Activated naive CD4-positive, alpha-beta T cell treated with anti-CD3 and anti-CD28 coated beads for 36 hours (primary cell): ENCODE data around the gene MYO1D. TPM values are rescaled to one million over a fixed set of nuclear protein-coding genes. Genes with fewer than 3 reads are reported as not detected.

ENCODE experiments used
- CTCF ChIA-PET: fragments of 350-600 bp; sonication (Branson Sonifier 250); formaldehyde crosslinking; loops from one replicate; lab custom pipeline; 2021; ENCODE audit warnings: antibody characterized with exemption; lab: Charles Lee
- DNase-seq: peaks from one replicate; pipeline ENCODE4 v3.0.0-alpha.2; 2020
- H3K27ac Mint-ChIP-seq: one replicate; pipeline ENCODE4 v1.8.0; 2021; ENCODE audit warnings: mild to moderate bottlenecking, mixed read lengths
- H3K27me3 Mint-ChIP-seq: one replicate; pipeline ENCODE4 v1.8.0; 2021; ENCODE audit warnings: low read depth, mixed read lengths
- H3K36me3 Mint-ChIP-seq: one replicate; pipeline ENCODE4 v1.8.0; 2021; ENCODE audit warnings: low read depth, mixed read lengths
- H3K4me1 Mint-ChIP-seq: one replicate; pipeline ENCODE4 v1.8.0; 2021; ENCODE audit warnings: low read depth, mixed read lengths
- H3K4me3 Mint-ChIP-seq: one replicate; pipeline ENCODE4 v1.8.0; 2021; ENCODE audit warnings: mild to moderate bottlenecking, moderate library complexity, mixed read lengths
- H3K9me3 Mint-ChIP-seq: one replicate; pipeline ENCODE4 v1.8.0; 2021; ENCODE audit warnings: mixed read lengths
- intact Hi-C: fragments of 100-400 bp; cut with micrococcal nuclease; formaldehyde crosslinking; loops from one replicate; pipeline ENCODE4 v1.15.1; 2023
- total RNA-seq, 2 experiments: library from RNA; stranded (reverse); gene quantifications; one replicate each; pipeline ENCODE4 v1.2.3, GENCODE V29; 2021

Gene MYO1D
- total RNA-seq, 2 experiments from 2014 or later: 6.7 to 8.3 TPM

DNA sequence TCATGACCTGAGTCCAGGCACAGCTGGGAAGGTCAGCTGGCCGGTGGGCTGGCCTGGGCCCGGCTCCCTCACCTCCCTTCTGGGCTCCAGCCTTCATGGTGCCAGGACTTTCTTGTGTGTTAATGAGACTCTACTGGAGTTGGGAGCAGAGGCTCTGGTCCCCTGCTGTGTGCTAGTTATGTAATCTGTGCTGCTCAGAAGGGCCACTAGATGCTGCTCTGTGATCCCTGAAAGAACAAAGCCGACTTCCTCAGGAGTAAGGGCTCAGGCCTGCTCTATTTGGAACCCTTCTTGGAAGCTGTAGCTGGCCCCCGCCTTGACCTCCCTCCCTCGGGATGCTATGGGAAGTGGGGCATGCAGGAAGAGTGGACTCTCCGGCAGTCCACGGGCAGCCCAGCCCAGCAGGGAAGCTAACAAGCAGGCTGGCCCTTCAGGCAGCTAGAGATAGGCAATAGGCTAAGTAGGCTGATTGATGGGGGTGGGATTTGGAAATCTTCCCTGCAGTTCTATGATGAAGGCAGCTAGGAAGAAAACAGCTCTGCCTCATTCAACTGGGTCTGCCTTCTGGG lies 393.4 kb downstream of the MYO1D start:
- Mint-ChIP-seq H3K4me1 (peaks cover 24% of the 10 kb centered on the region), H3K36me3 (peaks cover 31% of the 10 kb centered on the region), H3K27me3 (no peaks in the 10 kb centered on the region), H3K27ac (peak overlapping the region; percentile 80), H3K9me3 (no peaks in the 10 kb centered on the region), H3K4me3 (no peak overlapping the region)
- DNase-seq: peak; percentile 61
- CTCF ChIA-PET: interaction anchor here (0.5 to 5.2 kb wide), 29 partner anchors 11 to 445 kb away, joined by 3 to 48 read pairs (median 4); partner anchors contain the start of genes MYO1D and PSMD11
- intact Hi-C loops: loop anchor here (1.0 to 5.0 kb wide), 6 partner anchors 21 to 393 kb away; partner anchors contain the start of gene MYO1D

DNA sequence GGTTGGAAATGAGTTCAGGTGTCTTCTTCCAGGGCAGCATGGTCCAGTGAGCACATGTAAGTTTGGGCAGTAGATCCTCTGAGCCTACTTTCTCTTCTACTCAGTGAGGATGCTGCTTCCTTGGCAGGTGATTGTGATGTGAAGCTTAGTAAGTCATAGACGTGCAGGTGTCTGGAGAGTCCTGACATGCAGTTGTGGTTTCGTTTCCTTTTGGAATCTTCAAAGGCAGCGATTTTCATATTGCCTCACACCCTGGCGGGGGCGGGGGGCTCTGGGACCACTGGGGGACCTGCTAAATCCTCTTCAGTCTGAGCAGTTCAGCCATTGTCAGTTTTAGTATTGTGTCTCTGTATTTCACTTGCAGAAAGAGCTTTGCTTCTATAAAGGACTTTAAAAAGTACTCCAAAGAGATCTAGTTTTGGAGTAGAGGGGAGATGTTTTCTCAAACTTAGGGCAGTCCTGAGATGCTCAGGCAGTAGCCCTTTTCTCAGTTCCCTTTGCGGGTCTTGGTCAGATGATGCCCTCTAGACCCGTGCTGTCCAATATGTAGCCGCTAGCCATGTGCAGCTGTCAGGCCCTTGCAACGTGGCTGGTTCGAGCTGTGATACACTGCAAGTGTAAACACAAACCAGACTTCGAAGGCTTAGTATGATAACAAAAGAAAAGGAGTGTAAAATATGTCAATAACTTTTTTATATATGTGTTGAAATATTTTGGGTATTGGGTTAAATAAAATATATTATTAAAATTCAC lies 394.2 kb downstream of the MYO1D start:
- peaks cover 24% of the 10 kb centered on the region for H3K36me3 Mint-ChIP-seq
- CTCF ChIA-PET: interaction anchor here (0.5 to 5.2 kb wide), 12 partner anchors 15 to 274 kb away, joined by 3 to 48 read pairs (median 4); partner anchors contain the start of gene PSMD11
- H3K4me1 Mint-ChIP-seq: peaks cover 19% of the 10 kb centered on the region
- intact Hi-C loops: loop anchor here (1.0 to 5.0 kb wide), 6 partner anchors 20 to 394 kb away; partner anchors contain the start of gene MYO1D
- H3K4me3 Mint-ChIP-seq: no peak overlapping the region
- no peak for DNase-seq
- peak overlapping the region; percentile 87 for H3K27ac Mint-ChIP-seq
- no peaks in the 10 kb centered on the region for H3K27me3 Mint-ChIP-seq
- no peaks in the 10 kb centered on the region for H3K9me3 Mint-ChIP-seq

DNA sequence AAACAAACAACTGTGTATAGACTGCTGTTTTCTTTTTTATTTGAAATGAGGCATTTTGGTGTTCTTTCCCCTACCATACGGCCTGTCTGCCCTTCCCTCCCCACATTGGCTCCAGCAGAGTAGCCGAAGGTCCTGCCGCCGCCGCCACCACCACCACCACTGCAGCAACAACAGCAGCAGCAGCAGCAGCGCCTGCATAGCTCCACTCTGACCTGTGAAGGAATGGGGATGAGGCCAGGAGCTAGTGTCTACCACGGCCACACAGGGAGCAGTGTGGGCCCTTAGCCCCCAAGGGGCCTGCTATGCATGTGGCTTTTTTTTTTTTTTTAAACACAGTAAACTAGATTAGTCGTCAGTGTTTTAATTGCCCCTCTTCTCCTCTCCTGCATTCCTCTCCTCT lies 395.7 kb downstream of the MYO1D start:
- DNase-seq: no peak
- Mint-ChIP-seq H3K27ac (peak overlapping the region; percentile 87), H3K4me1 (peaks cover 16% of the 10 kb centered on the region), H3K4me3 (no peak overlapping the region), H3K27me3 (no peaks in the 10 kb centered on the region), H3K36me3 (peaks cover 31% of the 10 kb centered on the region), H3K9me3 (no peaks in the 10 kb centered on the region)
- CTCF ChIA-PET: interaction anchor here (0.7 to 5.2 kb wide), 4 partner anchors 11 to 178 kb away, joined by 3 to 48 read pairs (median 6); no protein-coding TSS in a partner anchor
- intact Hi-C loops: loop anchor here (5.0 kb wide), 1 partner anchor 291 kb away; no protein-coding TSS in a partner anchor

DNA sequence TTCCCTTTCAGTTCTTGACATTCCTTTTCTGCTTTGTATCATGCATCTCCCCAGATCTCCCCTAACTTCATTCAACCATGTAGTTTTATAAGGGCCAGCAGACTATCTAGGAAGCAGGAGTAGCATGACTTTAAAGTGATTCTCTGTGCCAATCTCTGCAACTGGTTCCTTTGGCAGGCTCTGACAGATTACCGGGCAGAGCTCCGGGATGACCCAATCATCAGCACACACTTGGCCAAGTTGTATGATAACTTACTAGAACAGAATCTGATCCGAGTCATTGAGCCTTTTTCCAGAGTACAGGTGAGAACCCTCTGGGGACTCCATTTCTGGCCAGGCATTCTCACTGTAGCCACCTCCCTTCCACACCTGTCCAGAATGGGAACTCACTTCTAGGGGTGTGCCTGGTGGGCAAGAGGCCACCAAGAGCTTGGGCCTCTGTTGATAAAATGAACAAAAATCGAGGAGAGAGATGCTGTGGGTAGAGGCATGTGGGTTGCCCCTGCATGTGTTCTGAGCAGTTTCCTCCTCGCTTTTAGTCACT lies 397.8 kb downstream of the MYO1D start:
- no peaks in the 10 kb centered on the region for H3K9me3 Mint-ChIP-seq
- H3K4me3 Mint-ChIP-seq: no peak overlapping the region
- peaks cover 44% of the 10 kb centered on the region for H3K36me3 Mint-ChIP-seq
- H3K27ac Mint-ChIP-seq: peak overlapping the region; percentile 57
- peaks cover 14% of the 10 kb centered on the region for H3K4me1 Mint-ChIP-seq
- CTCF ChIA-PET: interaction anchor here (0.8 to 1.4 kb wide), 4 partner anchors 11 to 275 kb away, joined by 3 to 6 read pairs (median 5); no protein-coding TSS in a partner anchor
- intact Hi-C loops: no loop called here
- no peaks in the 10 kb centered on the region for H3K27me3 Mint-ChIP-seq
- DNase-seq: no peak

DNA sequence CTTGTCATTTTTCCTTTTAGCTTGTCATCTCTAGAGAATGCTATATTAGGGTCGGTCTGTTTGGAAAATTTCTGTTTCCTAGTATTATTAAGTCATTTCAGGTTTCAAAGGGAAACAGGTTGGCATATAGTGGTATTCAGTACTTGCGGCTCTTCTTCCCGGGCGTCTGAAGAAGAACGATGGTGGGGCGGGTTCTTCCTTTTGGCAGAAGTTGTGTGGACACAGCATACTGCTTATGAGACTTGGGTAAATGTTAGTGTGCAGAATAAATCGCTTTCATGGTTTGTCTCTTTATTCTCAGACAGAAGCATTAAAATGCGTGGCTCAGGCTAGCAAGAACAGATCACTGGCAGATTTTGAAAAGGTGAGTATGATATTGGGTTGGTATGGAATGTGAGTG lies 399.7 kb downstream of the MYO1D start:
- DNase-seq: no peak
- peaks cover 7% of the 10 kb centered on the region for H3K4me1 Mint-ChIP-seq
- H3K27me3 Mint-ChIP-seq: no peaks in the 10 kb centered on the region
- CTCF ChIA-PET: no interaction called here
- H3K4me3 Mint-ChIP-seq: no peak overlapping the region
- intact Hi-C loops: no loop called here
- peak overlapping the region; percentile 48 for H3K27ac Mint-ChIP-seq
- no peaks in the 10 kb centered on the region for H3K9me3 Mint-ChIP-seq
- H3K36me3 Mint-ChIP-seq: peaks cover 51% of the 10 kb centered on the region

DNA sequence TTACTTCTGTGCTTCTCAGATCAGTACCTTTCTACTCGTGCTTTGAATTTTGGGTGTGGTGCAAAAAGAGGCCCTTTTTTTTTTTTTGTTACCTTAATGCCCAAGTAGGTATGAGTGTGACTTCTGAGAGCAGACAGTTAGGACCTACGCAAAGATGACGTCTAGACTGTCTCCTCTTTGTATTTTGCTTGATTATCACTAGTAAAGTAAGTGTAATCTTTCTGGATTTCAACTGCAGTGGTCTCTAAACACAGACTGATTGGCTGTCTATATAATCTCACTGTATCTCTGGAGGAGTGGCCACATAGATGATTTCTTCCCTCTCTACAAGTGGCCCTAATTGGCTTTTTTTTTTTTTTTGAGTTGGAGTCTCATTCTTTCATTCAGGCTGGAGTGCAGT lies 401.7 kb downstream of the MYO1D start:
- CTCF ChIA-PET: interaction anchor here (0.6 to 1.6 kb wide), 2 partner anchors 13 to 226 kb away, joined by 3 to 6 read pairs; no protein-coding TSS in a partner anchor
- Mint-ChIP-seq H3K36me3 (peaks cover 56% of the 10 kb centered on the region), H3K9me3 (no peaks in the 10 kb centered on the region), H3K4me3 (no peak overlapping the region), H3K4me1 (peaks cover 7% of the 10 kb centered on the region), H3K27me3 (no peaks in the 10 kb centered on the region), H3K27ac (no peak overlapping the region)
- DNase-seq: no peak
- intact Hi-C loops: no loop called here

DNA sequence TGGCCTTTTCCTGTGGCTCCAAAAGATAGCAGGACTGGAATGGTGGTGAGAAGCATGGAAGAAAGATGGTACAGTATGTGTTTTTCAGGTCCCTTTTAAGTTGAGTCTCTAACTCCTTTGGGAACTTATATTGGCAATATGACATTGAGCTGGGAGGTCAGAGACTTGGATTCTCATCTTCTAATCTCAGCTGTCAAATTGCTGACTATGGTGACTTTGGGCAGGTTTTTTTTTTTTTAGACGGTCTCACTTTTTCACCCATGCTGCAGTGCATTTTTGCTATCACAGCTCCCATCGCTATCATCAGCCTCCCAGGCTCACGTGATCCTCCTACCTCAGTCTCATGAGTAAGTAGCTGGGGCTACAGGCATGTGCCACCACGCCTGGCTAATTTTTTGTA lies 405.3 kb downstream of the MYO1D start:
- Mint-ChIP-seq H3K36me3 (peaks cover 59% of the 10 kb centered on the region), H3K4me3 (no peak overlapping the region), H3K9me3 (no peaks in the 10 kb centered on the region), H3K27me3 (no peaks in the 10 kb centered on the region), H3K4me1 (peaks cover 9% of the 10 kb centered on the region), H3K27ac (no peak overlapping the region)
- DNase-seq: no peak
- CTCF ChIA-PET: interaction anchor here (0.7 to 5.2 kb wide), 2 partner anchors 9 to 11 kb away, joined by 3 to 45 read pairs; no protein-coding TSS in a partner anchor
- intact Hi-C loops: no loop called here

DNA sequence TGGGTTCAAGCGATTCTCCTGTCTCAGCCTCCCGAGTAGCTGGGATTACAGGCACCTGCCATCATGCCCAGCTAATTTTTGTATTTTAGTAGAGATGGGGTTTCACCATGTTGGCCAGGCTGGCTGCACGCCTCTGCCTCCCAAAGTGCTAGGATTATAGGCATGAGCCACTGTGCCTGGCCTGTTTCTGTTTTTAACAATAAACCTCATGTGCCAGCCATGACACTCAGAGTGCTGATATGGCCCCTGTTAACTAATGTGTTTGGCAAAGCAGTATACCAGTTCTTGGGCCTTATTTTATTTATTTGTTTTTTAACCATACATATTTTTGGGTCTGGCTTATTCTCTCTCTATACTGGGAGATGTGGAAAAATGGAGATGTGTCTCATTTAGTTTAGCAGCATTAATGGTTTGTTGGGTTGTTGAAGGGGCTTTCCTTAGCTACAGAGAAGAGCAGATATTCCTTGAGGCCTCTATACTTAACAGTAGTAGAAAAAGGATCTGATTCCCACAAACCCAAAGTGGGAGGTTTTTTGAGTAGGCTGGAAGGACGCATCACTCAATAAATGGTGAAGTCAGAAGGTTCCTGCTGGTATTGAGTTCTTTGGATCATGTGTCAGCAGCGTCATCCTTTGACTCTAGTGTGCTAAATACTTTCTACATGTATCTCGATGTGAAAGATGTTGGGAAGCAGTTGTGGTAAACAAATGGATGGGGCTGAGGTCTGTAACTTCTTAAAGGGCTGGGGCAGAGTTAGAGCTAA lies 406.3 kb downstream of the MYO1D start:
- H3K4me3 Mint-ChIP-seq: no peak overlapping the region
- intact Hi-C loops: no loop called here
- no peaks in the 10 kb centered on the region for H3K9me3 Mint-ChIP-seq
- no peak for DNase-seq
- CTCF ChIA-PET: interaction anchor here (0.7 to 5.2 kb wide), 4 partner anchors 8 to 283 kb away, joined by 3 to 45 read pairs (median 4); no protein-coding TSS in a partner anchor
- peaks cover 9% of the 10 kb centered on the region for H3K4me1 Mint-ChIP-seq
- no peaks in the 10 kb centered on the region for H3K27me3 Mint-ChIP-seq
- no peak overlapping the region for H3K27ac Mint-ChIP-seq
- H3K36me3 Mint-ChIP-seq: peaks cover 60% of the 10 kb centered on the region

DNA sequence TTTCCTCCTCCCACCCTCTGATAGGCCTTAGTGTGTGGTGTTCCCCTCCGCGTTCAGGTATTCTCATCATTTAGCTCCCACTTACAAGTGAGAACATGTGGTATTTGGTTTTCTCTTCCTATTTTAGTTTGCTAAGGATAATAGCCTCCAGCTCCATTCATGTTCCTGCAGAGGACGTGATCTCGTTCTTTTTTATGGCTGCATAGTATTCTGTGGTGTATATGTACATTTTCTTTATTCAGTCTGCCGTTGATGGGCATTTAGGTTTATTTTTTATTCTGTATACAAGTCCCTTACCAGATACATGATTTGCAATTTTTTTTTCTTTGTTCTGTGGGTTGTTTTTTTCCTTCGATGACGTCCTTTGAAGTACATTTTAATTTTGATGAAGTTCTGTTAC lies 409.0 kb downstream of the MYO1D start:
- Mint-ChIP-seq H3K4me3 (no peak overlapping the region), H3K4me1 (peaks cover 2% of the 10 kb centered on the region), H3K27me3 (no peaks in the 10 kb centered on the region), H3K27ac (no peak overlapping the region), H3K9me3 (no peaks in the 10 kb centered on the region), H3K36me3 (peaks cover 50% of the 10 kb centered on the region)
- CTCF ChIA-PET: interaction anchor here (0.6 to 1.5 kb wide), 7 partner anchors 11 to 541 kb away, joined by 3 to 6 read pairs (median 3); partner anchors contain the start of gene PSMD11
- no peak for DNase-seq
- intact Hi-C loops: no loop called here

DNA sequence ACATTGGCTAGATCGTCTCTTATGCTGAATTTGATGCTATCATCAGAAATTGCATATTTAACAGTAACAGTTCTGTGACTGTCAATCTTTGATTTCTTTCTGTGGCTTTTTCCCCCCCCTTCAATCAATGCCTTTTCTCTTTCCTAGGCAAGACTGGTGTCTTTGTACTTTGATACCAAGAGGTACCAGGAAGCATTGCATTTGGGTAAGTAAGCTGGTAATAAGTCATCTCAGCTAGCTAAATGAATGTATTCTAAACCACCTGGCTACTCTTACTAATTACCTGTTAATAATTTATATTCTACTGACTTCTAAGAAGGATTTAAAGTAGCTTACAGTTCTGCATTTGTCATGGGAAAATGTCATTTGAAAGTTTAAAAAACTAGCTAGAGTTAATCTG lies 412.6 kb downstream of the MYO1D start:
- H3K4me1 Mint-ChIP-seq: peaks cover 18% of the 10 kb centered on the region
- intact Hi-C loops: loop anchor here (5.0 kb wide), 2 partner anchors 212 to 413 kb away; partner anchors contain the start of gene MYO1D
- peaks cover 57% of the 10 kb centered on the region for H3K36me3 Mint-ChIP-seq
- H3K9me3 Mint-ChIP-seq: no peaks in the 10 kb centered on the region
- H3K4me3 Mint-ChIP-seq: no peak overlapping the region
- H3K27me3 Mint-ChIP-seq: no peaks in the 10 kb centered on the region
- CTCF ChIA-PET: interaction anchor here (0.9 to 5.7 kb wide), 5 partner anchors 19 to 293 kb away, joined by 3 to 96 read pairs (median 18); partner anchors contain the start of gene PSMD11
- no peak for DNase-seq
- H3K27ac Mint-ChIP-seq: no peak overlapping the region

DNA sequence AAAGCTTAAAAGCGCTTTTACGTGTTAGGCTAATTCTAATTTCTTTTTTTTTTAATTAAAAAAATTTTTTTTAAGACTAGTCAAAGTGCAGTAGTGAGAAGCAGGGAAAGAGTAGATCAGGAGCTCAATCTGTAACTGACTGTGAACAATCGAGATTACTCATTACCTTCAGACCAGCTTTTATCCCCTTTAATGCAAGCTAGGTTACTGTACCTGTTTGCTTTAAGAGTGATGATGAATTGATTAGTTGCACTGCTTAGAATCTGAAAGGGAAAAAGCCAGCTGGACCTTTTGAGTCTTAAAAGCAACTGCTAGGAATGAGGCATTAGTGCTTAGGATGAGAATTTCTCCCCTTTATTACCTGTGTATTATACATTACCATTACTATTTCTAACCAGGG lies 413.6 kb downstream of the MYO1D start:
- CTCF ChIA-PET: interaction anchor here (0.6 to 5.7 kb wide), 25 partner anchors 9 to 445 kb away, joined by 3 to 96 read pairs (median 5); partner anchors contain the start of genes CDK5R1, MYO1D and PSMD11
- DNase-seq: no peak
- no peaks in the 10 kb centered on the region for H3K27me3 Mint-ChIP-seq
- intact Hi-C loops: loop anchor here (5.0 kb wide), 2 partner anchors 211 to 414 kb away; partner anchors contain the start of gene MYO1D
- no peaks in the 10 kb centered on the region for H3K9me3 Mint-ChIP-seq
- peaks cover 55% of the 10 kb centered on the region for H3K36me3 Mint-ChIP-seq
- H3K4me3 Mint-ChIP-seq: no peak overlapping the region
- H3K27ac Mint-ChIP-seq: no peak overlapping the region
- H3K4me1 Mint-ChIP-seq: peaks cover 27% of the 10 kb centered on the region
